Lower leg skin (tissue), 4 donors: Measurements from ENCODE around the gene TMEM269. TPM values are rescaled to one million over a fixed set of nuclear protein-coding genes. Genes with fewer than 3 reads are reported as not detected.

ENCODE experiments used
- DNase-seq, 2 donors: peaks; one replicate each; pipeline ENCODE4 v3.0.0-alpha.2; 2019; ENCODE audit warnings: low spot score in 2 of 2
- H3K4me3 ChIP-seq: fragments of 200-600 bp; sonication (generic); 2 replicates; pipeline ENCODE4 v1.5.1; 2017; ENCODE audit warnings: mild to moderate bottlenecking, low read depth; ENCODE audit not compliant: poor library complexity, severe bottlenecking
- POLR2A ChIP-seq, 2 donors: fragments of 450-650 bp; IDR thresholded peaks; one replicate each; pipeline ENCODE4 v1.6.1; 2016 to 2017; ENCODE audit warnings: antibody characterized with exemption in 2 of 2, mild to moderate bottlenecking in 1 of 2, moderate library complexity in 1 of 2
- WGBS, 2 donors: methylation state at CpG; one replicate each; pipeline ENCODE4 v1.1.5; 2018; 5-methylcytosine and 5-hydroxymethylcytosine counted together
- intact Hi-C: fragments of 100-400 bp; cut with DNase I; formaldehyde crosslinking; loops from one replicate; pipeline ENCODE4 v1.15.0; 2023; ENCODE audit warnings: low total_unique reads
- total RNA-seq, 4 donors: library from RNA; depleted of rRNA; stranded (reverse); fragments of >200 nt; gene quantifications; one replicate each; pipeline ENCODE4 v1.1.0, GENCODE V29; 2016
- TF ChIP-seq, protein P1 (sequence below), 3 donors: fragments of 450-650 bp; IDR thresholded peaks; one replicate each; pipeline ENCODE4 v1.5.1; 2016; ENCODE audit warnings: antibody characterized with exemption in 3 of 3, mild to moderate bottlenecking in 3 of 3, moderate library complexity in 2 of 3

TMEM269 gene
- total RNA-seq, 4 donors from 2014 or later = 0.08 to 0.22 (median 0.13) TPM; not detected in 1

DNA sequence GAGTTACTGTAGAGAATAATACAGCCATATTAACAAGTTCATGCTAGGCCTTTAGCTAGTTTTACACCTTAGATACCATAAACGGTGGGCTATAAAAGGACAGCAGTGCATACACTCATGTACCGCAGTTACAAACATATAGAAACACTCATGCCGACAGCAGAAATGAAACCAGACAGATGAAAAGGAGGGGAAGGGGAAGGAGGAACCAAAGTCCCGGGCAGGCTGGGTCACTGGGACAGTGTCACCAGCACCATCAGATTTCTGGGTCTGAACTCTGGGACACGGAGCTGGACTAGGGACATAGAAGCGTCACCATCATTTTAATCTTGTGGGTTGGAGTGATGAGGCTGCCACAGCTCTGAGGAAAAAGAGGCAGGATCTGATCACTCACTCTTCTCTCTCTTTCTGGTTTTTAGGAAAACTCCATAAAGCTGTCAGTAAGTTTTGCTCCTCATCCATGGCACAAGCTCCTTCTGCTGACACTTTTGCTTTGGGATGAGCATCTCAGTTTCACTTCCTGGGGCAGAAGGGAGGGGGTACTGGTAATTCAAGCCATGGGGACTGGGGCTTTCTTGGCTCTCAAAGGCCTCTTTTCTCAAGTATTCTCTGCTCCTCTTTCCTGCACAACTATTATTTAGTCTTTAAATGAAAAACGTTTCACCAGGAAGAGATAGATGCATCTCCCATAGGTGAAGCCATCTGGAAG is 53.8 kb downstream of the TMEM269 start:
- 84% methylated on average over 7 of the region's 7 CpGs for WGBS, 2 donors
- H3K4me3 ChIP-seq = no peak overlapping the region
- no peak for TF ChIP-seq POLR2A (IDR thresholded peaks at IDR 0.05)
- TF ChIP-seq, protein P1, sequence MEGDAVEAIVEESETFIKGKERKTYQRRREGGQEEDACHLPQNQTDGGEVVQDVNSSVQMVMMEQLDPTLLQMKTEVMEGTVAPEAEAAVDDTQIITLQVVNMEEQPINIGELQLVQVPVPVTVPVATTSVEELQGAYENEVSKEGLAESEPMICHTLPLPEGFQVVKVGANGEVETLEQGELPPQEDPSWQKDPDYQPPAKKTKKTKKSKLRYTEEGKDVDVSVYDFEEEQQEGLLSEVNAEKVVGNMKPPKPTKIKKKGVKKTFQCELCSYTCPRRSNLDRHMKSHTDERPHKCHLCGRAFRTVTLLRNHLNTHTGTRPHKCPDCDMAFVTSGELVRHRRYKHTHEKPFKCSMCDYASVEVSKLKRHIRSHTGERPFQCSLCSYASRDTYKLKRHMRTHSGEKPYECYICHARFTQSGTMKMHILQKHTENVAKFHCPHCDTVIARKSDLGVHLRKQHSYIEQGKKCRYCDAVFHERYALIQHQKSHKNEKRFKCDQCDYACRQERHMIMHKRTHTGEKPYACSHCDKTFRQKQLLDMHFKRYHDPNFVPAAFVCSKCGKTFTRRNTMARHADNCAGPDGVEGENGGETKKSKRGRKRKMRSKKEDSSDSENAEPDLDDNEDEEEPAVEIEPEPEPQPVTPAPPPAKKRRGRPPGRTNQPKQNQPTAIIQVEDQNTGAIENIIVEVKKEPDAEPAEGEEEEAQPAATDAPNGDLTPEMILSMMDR (IDR thresholded peaks at IDR 0.05) = no peak
- DNase-seq = no peak
- intact Hi-C loops = no loop called here

DNA sequence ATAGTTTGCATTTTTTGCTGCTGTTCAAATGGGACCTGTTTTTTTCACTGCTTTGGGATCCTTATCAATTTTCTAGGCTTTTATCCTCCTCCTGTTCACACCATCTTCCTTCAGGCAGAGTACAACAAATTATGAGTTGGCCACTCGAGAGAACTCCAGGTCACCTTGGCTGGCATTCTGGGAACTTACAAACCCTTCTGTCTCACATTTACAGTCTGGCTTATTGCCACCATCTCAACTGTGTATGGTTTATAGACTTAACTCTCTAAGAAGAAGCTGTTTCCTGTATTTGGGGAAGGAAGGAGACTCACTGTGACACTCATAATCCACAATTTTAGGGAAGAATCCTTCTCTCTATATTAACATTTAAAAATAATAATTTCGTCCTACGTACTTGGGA is 56.2 kb downstream of the TMEM269 start:
- TF ChIP-seq, protein P1 (IDR thresholded peaks at IDR 0.05) = no peak
- no peak for TF ChIP-seq POLR2A (IDR thresholded peaks at IDR 0.05)
- no peak for DNase-seq
- H3K4me3 ChIP-seq = no peak overlapping the region
- intact Hi-C loops = no loop called here
- WGBS, 2 donors = 76 to 83% methylated on average over 3 of the region's 3 CpGs

DNA sequence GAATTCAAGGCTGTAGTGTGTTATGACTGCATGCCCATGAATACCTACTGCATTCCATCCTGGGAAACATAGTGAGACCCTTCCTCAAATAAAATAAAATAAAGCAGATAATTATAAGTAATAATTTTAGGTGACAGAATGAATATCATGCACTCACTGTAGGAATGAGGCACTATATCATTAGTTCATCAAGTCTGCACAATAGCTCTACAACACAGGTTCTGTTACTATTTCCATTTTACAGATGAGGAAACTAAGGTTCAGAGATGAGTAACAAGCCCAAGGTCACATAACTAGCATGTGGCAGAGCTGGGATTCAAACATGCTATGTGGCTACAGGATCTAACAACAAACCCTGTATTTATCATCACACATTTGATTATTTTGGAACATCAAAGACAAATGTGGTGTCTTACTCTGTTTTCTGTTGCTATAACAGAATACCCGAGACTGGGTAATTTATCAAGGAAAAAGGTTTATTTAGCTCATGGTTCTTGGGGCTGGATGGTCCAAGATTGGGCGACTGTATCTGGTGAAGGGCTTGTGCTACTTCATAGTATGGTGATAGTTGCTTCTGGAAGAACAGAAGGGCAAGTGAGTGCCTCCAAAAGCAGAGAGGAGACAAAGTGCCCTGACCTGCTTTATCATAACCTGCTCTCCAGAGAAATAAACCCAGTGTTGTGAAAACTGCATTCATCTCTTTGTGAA is 56.8 kb downstream of the TMEM269 start:
- intact Hi-C loops = no loop called here
- 91 to 93% methylated on average over 2 of the region's 2 CpGs for WGBS, 2 donors
- no peak for TF ChIP-seq POLR2A (IDR thresholded peaks at IDR 0.05)
- TF ChIP-seq, protein P1 (IDR thresholded peaks at IDR 0.05) = no peak
- DNase-seq = no peak
- no peak overlapping the region for H3K4me3 ChIP-seq

DNA sequence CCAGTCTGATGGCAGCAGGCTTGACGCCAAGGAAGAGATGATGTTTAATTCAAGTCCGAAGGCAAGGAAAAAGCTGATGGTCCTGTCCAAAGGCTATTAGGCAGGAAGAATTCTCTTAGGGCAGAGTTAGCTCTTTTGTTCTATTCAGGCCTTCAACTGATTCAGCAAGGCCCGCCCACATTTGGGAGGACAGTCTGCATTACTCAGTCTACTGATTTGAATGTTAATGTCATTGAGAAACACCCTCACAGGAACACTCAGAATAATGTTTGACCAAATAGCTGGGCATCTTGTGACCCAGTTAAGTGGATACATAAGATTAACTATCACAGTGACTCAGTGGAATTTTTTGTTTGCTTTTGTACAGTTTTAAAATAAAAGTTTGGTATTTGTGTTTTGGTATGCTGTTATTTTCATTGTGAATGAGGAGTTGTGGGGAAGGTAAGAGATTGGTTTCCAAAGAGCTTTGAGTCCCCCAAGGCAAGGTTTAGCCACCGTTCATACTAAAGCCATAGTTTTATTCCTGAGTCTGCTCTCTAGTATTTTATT is 59.9 kb downstream of the TMEM269 start:
- no peak overlapping the region for H3K4me3 ChIP-seq
- WGBS, 2 donors = 88 to 94% methylated on average over 4 of the region's 4 CpGs
- no peak for DNase-seq
- TF ChIP-seq, protein P1 (IDR thresholded peaks at IDR 0.05) = no peak
- no peak for TF ChIP-seq POLR2A (IDR thresholded peaks at IDR 0.05)
- intact Hi-C loops = no loop called here

DNA sequence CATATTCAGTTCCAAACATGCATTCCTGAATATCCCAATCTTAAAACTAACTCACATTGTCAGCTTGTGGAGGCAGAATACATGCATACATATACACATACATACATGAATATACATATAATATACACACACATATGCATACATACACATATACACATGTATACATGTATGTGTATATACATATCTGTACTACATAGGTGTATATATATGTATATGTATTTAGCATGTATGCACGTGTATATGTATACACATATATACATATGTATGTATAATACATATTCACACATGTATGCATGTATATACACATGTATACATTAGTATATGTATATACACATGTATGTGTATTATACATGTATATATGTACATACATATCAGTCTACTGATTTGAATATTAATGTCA is 60.4 kb downstream of the TMEM269 start:
- DNase-seq = no peak
- no peak overlapping the region for H3K4me3 ChIP-seq

More for the DNA sequence above, 60.4 kb downstream of the TMEM269 start:
- 58 to 78% methylated on average over 1 of the region's 1 CpG for WGBS, 2 donors
- intact Hi-C loops = no loop called here
- no peak for TF ChIP-seq POLR2A (IDR thresholded peaks at IDR 0.05)
- TF ChIP-seq, protein P1 (IDR thresholded peaks at IDR 0.05) = no peak
